Activated T-cell treated with anti-CD3 and anti-CD28 coated beads for 1 hour (primary cell): ENCODE data around the gene TRIM8.
A peak's percentile ranks its signal among the peaks of the same experiment; 100 is the strongest.
"Not testable (repeated sequence)": the region's sequence is repeated elsewhere in the genome, so short reads cannot be mapped to it uniquely, and the experiment has no call there.

Source experiments
- DNase-seq: peaks from one replicate; pipeline ENCODE4 v3.0.0-alpha.2; 2020; ENCODE audit warnings: low read depth

The TRIM8 gene

GRCh38 chr10:102670871-102671434 lies 26.7 kb downstream of the TRIM8 start:
- no peak for DNase-seq

DNA sequence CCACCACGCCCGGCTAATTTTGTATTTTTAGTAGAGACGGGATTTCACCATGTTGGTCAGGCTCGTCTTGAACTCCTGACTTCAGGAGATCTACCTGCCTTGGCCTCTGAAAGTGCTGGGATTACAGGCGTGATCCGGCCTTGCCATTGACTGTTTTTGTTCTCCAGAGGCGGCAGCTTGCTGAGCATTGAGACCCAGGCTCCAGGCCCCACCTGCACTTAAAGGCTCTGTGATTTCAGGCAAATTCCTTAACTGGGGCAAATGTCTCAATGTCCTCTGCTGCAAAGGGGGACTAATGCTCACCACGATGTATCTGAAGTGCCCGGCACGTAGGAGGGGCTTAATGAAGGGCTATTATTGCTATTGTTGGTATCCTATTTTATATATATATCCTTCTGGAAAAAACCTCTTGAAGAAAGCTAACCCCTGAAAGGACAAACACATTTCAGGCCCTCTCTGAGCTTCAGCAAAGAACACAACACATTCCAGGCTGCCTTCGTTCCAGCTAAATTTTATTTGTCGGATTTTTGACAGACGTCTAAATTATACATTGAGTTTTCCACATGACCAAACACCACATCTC lies 29.0 kb downstream of the TRIM8 start:
- DNase-seq = no peak

- DNase-seq = peak; percentile 44
Measured at GRCh38 chr10:102673819-102674511, 29.7 kb downstream of the TRIM8 start.

DNA sequence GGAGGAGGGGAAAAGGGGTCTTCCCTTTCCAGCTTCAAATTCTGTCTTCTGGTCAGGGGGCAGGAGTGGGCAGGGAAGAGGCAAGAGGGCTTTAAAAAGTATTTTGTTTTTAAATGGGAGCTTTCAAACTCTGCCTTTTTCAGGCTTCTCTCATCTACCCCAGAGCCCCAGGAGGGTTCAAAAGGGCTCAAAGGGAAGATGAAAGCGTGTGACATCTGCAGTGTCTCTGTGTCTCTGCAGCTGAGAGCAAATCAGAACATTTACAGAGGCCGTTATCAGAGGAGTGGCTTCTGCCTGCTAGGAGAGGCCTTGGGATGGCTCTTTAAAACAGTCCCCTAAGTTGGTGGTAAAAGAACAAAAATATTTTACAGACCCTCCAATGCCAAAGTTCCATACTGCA lies 30.3 kb downstream of the TRIM8 start:
- DNase-seq = no peak

DNA sequence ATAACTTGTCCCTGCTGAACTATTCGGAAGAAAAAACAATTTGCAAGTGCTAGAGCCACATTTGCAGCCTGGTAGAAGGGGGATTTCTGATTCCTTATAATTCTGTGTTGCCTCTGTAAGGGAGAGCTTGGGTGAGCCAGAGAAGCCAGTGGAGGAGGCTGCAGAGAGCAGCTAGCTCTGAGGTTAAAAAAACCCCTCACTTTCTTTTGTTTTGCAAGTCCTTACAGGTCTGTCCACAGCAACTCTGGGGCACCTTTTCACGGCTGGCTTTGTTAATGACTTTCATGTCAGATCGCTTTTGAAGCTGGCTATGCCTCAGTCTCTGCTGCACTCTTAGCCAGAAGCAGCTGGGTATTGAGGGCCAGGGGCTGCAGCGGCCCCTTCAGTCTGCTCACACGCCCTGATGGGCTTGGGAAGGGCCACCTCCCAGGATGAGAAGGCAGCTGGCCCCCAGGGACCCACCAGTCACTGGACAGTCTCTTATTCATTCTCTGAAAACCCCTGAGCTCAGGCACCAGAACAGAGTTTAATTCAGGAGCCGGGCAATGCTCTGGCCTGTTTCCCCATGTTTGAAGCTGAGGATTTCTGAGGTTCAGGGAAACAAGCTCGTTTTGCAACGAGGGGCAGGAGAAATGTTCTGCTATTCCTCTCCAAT lies 30.9 kb downstream of the TRIM8 start:
- DNase-seq = no peak

- no peak for DNase-seq
Measured at GRCh38 chr10:102675666-102676533, 31.6 kb downstream of the TRIM8 start.

GRCh38 chr10:102676534-102677315 lies 32.4 kb downstream of the TRIM8 start:
- DNase-seq = no peak

DNA sequence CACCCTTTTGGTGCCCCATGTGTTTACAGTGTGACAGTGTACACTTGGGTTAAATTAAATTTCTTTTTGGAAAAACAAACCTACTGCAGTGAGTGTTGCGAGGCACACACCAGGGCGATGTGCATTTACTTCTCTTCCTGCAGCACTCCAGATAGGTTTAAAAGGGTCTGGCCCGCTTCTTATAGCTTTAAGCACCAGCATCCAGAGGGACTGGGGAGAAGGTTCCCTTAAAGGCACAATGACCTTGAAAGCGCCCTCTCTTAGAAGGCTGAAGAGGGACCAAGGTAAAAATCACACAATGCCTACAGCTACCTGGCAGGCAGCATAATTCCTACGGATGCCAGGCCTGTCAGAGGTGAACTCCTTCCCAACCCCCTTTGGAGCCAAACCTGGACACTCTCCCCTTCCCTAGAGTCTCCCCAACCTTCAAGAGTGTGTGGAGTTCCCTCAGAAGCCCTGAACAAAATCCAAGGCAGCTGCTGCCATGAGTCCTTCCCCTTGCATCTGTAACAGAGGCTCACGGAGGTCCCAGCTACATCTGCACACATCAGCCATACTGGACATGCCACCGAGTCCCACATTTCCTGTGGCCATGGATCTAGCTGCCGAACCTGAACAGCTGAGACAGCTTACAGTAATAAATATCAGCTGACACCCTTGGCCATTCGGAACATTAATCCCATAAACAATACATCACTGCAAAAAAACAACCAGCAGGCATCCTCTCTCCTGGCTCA lies 33.2 kb downstream of the TRIM8 start:
- no peak for DNase-seq

- DNase-seq = no peak
Measured at GRCh38 chr10:102678068-102678400, 33.8 kb downstream of the TRIM8 start.

DNA sequence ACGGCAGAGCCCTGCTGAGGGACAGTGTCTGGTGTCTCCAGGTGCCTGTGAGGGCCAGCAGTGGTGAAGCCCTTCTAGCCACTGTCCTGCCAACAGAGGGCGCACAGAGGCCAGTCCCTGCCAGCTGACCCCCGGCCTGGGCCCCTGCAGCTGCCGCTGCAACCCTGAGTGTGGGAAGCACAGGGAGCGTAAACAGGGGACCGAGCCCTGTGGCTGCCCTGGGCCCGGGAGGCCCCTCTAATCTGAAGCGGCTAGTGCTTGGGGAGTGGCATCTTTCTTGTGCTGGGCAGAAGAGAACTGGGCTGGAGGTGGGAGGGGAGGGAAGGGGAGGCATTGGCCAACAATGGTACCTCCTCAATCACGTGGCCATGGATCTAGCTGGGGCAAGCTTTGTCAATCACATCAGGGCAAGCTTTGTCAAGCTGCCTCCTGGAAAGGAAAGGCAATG lies 34.6 kb downstream of the TRIM8 start:
- DNase-seq = no peak

DNA sequence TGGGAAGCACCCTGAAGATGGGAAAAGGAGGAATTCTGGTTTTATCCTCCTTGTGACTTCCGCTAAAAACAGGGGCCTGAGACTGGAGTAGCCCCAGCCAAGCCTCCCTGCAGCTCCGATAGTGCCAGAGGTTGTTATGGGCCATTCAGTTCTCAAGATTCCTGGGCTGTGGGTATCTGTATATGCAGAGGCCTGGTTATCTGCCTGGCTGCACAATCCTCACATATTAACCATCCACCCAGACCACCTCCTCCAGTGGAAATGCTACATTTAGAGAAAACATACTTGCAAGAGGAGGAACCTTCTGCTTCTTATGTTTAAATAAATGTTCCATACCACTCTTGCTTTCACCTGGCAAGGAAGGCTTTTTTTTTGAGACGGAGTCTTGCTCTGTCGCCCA lies 35.3 kb downstream of the TRIM8 start:
- DNase-seq = no peak

- no peak for DNase-seq
Measured at GRCh38 chr10:102681696-102682095, 37.4 kb downstream of the TRIM8 start.

- no peak for DNase-seq
Measured at GRCh38 chr10:102682416-102682815, 38.1 kb downstream of the TRIM8 start.

DNA sequence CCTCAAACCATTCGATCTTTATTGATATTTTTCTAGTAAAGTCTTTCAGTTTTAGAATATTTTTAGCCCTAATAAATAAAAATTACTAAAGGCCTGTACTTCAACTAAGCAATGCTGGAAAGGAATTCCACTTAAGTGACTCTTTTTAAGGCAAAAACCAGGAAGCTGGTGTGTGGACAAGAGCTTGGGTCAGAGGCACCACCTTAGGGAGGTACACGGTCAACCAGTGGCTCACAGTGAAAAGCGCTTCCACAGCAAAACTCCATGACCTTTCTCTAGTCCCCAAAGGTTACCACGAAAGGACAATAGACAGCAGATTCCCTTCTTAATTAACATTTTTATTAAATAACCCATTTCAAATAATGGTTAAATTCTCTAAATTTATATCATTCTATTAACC lies 38.7 kb downstream of the TRIM8 start:
- no peak for DNase-seq

- no peak for DNase-seq
Measured at GRCh38 chr10:102683736-102684135, 39.5 kb downstream of the TRIM8 start.

DNA sequence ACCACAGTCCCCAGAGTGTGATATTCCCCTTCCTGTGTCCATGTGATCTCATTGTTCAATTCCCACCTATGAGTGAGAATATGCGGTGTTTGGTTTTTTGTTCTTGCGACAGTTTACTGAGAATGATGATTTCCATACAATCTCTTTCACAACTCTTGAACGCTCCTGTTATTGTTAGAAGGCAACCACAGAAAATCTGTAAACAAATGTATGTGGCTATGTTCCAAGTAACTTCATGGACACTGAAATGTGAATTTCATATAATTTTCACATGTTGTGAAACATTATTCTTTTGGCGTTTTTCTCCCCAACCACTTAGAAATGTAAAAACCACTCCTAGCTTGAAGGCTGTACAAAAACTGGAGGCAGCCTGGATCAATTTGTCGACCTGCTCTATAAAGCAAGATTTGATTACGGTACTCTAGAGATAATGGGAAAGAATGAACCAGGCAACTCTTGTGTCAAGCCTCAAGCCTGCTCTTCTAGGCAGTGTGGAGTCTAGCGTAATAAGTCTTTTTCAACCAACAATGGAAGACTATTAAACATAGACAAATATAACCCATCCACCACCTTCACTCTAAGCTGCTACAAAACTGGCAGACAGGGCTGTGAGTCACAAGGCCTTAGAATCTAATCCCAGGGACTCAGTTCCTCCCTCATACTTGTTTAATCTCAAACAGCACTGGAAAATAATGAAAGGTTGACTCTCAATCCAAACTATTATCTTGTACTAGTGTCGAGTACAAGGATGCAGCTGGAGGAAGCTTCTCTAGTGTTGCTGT lies 47.2 kb downstream of the TRIM8 start:
- no peak for DNase-seq

DNA sequence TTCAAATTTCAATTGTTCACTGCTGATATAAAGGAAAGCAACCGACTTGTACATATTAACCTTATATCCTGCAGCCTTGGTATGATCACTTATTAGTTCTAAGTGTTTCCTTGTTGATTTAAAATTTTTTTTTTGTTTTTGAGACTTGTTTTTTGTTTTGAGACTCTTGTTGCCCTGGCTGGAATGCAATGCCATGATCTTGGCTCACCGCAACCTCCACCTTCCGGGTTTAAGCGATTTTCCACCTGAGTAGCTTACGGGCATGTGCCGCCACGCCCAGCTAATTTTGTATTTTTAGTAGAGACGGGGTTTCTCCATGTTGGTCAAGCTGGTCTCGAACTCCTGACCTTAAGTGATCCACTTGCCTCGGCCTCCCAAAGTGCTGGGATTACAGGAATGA lies 51.1 kb downstream of the TRIM8 start:
- not testable (repeated sequence) for DNase-seq

DNA sequence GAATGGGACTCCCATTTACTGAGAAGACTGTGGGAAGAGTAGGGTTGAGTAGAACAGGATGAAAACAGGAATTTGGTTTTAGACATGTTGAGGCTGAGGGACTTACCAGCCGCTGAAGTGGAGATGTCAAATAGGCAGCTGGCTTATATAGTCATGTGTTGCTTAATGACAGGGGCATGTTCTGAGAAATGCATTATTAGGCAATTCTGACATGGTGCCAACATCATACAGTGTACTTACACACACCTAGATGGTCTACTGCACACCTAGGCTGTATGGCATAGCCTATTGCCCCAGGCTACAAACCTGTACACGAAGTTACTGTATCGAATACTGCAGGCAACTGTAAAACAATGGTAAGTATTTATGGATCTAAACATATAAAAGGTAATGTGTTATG lies 52.5 kb downstream of the TRIM8 start:
- no peak for DNase-seq

- no peak for DNase-seq
Measured at GRCh38 chr10:102698894-102699293, 54.6 kb downstream of the TRIM8 start.

DNA sequence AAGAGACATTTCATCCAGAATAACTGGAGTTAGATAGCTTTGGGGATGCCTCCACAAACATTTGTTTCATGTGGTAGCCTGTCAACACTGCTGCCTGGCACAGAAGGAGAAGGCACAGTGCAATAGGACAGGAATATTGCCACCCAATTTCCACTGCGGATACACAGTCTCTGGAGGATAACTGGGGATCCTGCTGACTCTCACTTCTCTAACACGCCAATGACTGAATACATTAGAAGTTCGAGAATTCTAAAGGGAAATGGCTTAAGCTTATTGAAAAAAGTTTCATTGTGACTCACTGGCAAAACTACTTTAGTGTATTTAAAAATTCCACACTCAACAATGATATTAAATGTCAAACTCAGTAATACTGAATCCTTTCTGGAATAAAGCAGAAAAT lies 57.0 kb downstream of the TRIM8 start:
- DNase-seq = no peak
